Spinal cord (tissue), 10 donors: ENCODE results near the gene MSMO1. TPM values are rescaled to one million over a fixed set of nuclear protein-coding genes. Genes with fewer than 3 reads are reported as not detected.

Experiments
- DNase-seq, 6 donors: peaks; one replicate each; pipeline versions ENCODE4 v3.0.0 to v3.0.0-alpha.2; 2013 to 2015; ENCODE audit warnings: low spot score in 6 of 6, low read depth in 4 of 6
- H3K27ac ChIP-seq: one replicate; pipeline ENCODE4 v1.5.1; 2013; ENCODE audit warnings: low read depth, low read length, control low read depth
- H3K27me3 ChIP-seq: one replicate; pipeline ENCODE4 v1.6.1; 2013; ENCODE audit warnings: low read length; ENCODE audit not compliant: control insufficient read depth, insufficient read depth
- H3K36me3 ChIP-seq: one replicate; pipeline ENCODE4 v1.6.1; 2013; ENCODE audit warnings: low read length; ENCODE audit not compliant: control insufficient read depth, insufficient read depth
- H3K4me1 ChIP-seq: one replicate; pipeline ENCODE4 v1.6.1; 2013; ENCODE audit warnings: low read length; ENCODE audit not compliant: control insufficient read depth, insufficient read depth
- H3K4me3 ChIP-seq: one replicate; pipeline ENCODE4 v1.5.1; 2013; ENCODE audit warnings: low read depth, low read length, control low read depth
- H3K9me3 ChIP-seq: one replicate; pipeline ENCODE4 v1.6.1; 2013; ENCODE audit warnings: low read length; ENCODE audit not compliant: control insufficient read depth, insufficient read depth
- WGBS: methylation state at CpG from one replicate; pipeline ENCODE4 v1.1.5; 2013; ENCODE audit warnings: missing lambda C conversion rate; ENCODE audit not compliant: insufficient coverage; 5-methylcytosine and 5-hydroxymethylcytosine counted together
- polyA plus RNA-seq, 2 donors: library from polyadenylated mRNA; unstranded; fragments of 120-200 nt; gene quantifications; one replicate each; pipeline ENCODE4 v1.2.1, GENCODE V29; 2013; ENCODE audit not compliant: insufficient read length in 2 of 2
- small RNA-seq: library from RNA; depleted of rRNA; stranded (forward); fragments of <200 nt; gene quantifications from one replicate; pipeline ENCODE3, GENCODE V24; 2014; ENCODE audit warnings: low replicate concordance
- total RNA-seq, 2 donors: library from RNA; depleted of rRNA in 1 of 2; stranded (reverse); fragments of 120-200 nt in 1 of 2; fragments of >200 nt in 1 of 2; gene quantifications; one replicate each; pipeline versions ENCODE4 v1.2.3 to v1.2.4, GENCODE V29; 2013 to 2014
- donor health status: healthy.

MSMO1 gene
- total and polyA plus RNA-seq, 4 donors = 129 to 500 (median 184) TPM

DNA sequence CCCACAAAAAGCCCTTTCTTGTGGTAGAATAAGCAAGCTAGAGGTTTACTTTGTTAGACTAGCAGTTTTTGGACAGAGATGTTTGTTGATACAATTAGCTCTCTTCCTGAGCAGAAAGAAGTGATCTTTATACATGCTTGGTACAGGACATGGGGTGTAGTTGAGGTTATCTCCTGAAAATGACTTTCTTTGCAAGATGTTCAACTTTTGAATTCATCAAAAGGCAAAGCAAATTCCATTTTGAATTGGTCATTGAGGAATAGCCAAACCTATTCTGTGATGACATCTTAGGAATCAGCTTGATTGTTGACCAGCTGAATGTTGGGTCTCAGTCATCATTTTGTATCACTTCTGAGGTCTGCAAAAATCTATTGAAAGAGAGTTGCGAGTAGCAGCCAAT is 55.2 kb downstream of the MSMO1 start:
- Histone ChIP-seq H3K27ac (no peak overlapping the region), H3K4me3 (no peak overlapping the region), H3K27me3 (no peaks in the 10 kb centered on the region), H3K9me3 (no peaks in the 10 kb centered on the region), H3K36me3 (no peaks in the 10 kb centered on the region), H3K4me1 (peaks cover 3% of the 10 kb centered on the region)
- WGBS = 100% methylated on average over 1 of the region's 1 CpG
- no peak for DNase-seq

DNA sequence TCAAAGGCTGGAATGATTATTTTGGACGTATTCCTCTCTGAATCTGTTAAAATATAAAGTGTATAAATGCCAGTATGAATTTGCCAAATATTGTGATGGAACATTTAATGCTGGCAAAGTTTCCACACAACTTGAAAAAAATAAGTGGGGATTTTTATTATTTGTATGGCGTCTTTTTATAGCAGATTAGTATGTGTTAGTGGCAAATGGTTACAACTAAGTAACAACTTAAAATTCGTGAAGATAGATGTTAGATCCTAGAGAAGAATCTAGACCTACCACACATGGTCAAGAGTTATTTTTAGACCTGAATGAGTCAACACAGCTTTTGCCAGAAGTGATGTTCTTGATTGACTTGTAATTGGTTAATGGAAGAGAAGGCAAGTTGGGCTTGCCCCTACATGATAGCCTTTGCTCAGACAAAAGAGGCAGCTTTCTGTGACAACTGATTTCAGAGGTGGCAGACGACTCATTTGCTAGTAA is 56.2 kb downstream of the MSMO1 start:
- Histone ChIP-seq H3K4me3 (no peak overlapping the region), H3K36me3 (no peaks in the 10 kb centered on the region), H3K27ac (peak overlapping the region; percentile 3), H3K4me1 (peaks cover 3% of the 10 kb centered on the region), H3K9me3 (no peaks in the 10 kb centered on the region), H3K27me3 (no peaks in the 10 kb centered on the region)
- 88% methylated on average over 1 of the region's 4 CpGs for WGBS
- DNase-seq = no peak

DNA sequence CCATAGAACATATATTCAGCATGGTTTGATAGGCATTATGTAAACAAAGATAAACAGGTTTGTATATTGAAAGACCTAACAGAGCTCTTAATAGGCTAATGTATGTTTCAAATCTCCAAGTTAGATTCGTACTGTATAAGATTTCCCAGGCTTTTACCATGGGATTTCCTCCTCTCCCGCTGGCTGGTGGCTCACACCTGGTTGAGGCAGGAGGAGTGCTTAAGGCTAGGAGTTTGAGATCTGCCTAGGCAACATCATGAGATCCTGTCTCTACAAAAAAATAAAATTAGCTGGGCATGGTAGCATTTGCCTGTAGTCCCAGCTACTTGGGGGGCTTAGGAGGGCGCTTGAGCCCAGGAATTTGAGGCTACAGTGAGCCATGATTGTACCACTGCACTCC is 56.7 kb downstream of the MSMO1 start:
- no peak for DNase-seq
- H3K4me1 ChIP-seq = peaks cover 3% of the 10 kb centered on the region
- WGBS = 100% methylated on average over 1 of the region's 3 CpGs
- no peak overlapping the region for H3K4me3 ChIP-seq
- H3K27me3 ChIP-seq = no peaks in the 10 kb centered on the region
- H3K36me3 ChIP-seq = no peaks in the 10 kb centered on the region
- H3K27ac ChIP-seq = peak overlapping the region; percentile 3
- H3K9me3 ChIP-seq = no peaks in the 10 kb centered on the region

DNA sequence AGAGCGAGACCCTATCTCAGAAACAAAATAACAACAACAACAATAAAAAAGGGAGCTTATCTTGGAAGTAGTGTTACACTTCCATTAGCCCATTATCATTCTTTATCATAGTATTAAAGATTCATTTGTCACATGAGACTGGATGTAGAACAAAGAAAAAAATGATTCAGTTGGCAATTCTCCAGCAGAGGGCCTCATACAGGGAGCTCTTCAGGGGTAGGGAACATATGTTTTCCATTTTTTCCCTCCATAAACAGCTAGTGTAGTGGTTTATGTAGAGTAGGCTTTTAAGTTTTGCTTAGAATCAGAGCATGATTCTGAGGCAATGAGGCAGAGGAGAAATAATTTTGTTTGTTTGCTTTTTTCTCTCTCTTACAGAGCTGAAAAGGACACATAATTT is 57.1 kb downstream of the MSMO1 start:
- no peak overlapping the region for H3K27ac ChIP-seq
- peak in 2 of 6 donors; percentile 68 to 76 for DNase-seq
- no CpG with 5 or more reads among the region's 1 CpG for WGBS

DNA sequence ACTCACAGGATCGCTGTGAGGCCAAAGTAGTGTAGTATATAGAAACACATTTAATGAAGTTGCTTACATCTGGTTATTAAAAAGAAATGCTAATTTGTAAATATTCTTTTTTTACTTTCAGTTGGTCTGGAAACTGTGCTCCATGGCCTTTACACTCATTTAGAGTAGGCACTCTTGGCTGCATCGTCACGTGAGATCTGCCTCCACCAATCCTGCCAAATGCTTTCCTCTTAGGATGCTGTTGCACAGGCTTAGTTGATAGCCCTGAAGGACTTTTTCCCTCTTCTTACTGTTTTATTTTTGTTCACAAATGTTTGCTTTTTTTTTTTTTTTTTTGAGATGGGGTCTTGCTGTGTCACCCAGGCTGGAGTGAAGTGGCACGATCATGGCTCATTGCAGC is 57.7 kb downstream of the MSMO1 start:
- Histone ChIP-seq H3K9me3 (no peaks in the 10 kb centered on the region), H3K27ac (no peak overlapping the region)
- DNase-seq = no peak

More for the DNA sequence above, 57.1 kb downstream of the MSMO1 start:
- H3K36me3 ChIP-seq = no peaks in the 10 kb centered on the region
- no peak overlapping the region for H3K4me3 ChIP-seq
- no peaks in the 10 kb centered on the region for H3K27me3 ChIP-seq
- peaks cover 3% of the 10 kb centered on the region for H3K4me1 ChIP-seq
- no peaks in the 10 kb centered on the region for H3K9me3 ChIP-seq

DNA sequence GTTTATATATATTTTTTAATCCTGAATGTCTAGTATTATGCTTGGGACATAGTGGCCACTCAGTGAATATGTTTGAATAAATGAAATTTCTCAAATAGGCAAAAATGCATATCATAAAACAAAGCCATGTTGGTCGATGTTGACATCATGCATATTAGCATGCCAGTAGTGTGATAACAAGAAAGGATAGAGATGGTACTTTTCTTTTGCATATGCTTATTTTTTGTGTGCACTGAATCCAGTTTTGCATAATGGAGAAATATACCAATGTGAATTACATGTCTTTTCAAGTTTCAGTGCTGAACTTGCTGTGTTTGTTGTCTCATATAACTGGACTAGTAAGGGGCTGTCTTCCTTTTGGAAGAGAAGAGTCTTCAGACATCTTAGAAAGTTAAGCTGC is 58.9 kb downstream of the MSMO1 start:
- DNase-seq = no peak
- Histone ChIP-seq H3K27ac (no peak overlapping the region), H3K9me3 (no peaks in the 10 kb centered on the region), H3K4me1 (peaks cover 3% of the 10 kb centered on the region), H3K4me3 (no peak overlapping the region), H3K36me3 (no peaks in the 10 kb centered on the region), H3K27me3 (no peaks in the 10 kb centered on the region)
- WGBS = no CpG with 5 or more reads among the region's 1 CpG

More for the DNA sequence above, 57.7 kb downstream of the MSMO1 start:
- Histone ChIP-seq H3K36me3 (no peaks in the 10 kb centered on the region), H3K27me3 (no peaks in the 10 kb centered on the region), H3K4me1 (peaks cover 3% of the 10 kb centered on the region), H3K4me3 (no peak overlapping the region)
- 45% methylated on average over 2 of the region's 4 CpGs for WGBS

DNA sequence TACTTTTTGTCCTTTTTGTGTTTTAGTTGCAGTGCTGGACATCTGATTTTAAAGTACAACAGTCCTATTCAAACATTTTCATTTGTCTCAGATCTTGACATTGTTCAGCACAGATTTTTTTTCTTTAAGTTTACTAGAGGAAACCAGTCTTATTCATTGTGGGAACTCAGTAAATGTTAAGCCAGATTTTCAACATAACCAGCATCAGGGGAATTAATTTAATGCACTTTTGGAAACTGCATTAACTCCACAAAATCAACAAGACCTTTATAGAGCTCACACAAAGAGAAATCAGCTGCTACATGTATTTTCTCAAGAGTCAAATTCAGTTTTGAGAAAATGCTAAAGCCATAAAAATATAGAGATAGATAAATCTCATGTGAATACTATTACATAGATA is 61.3 kb downstream of the MSMO1 start:
- Histone ChIP-seq H3K27me3 (no peaks in the 10 kb centered on the region), H3K4me1 (peaks cover 3% of the 10 kb centered on the region), H3K9me3 (no peaks in the 10 kb centered on the region), H3K4me3 (no peak overlapping the region), H3K27ac (no peak overlapping the region), H3K36me3 (no peaks in the 10 kb centered on the region)
- no peak for DNase-seq

Small RNAs within 50 kb of the gene (small RNA-seq; reads per million reads assigned to genes)
- gene MIR578 = 0.28 reads per million, percentile 24 among the genes with 10 or more reads in this experiment

Other genes with a start within 250 kb of the MSMO1 start
- gene TMEM192, start 214.8 kb upstream of the MSMO1 start, total RNA-seq = 10 to 100 TPM; 17.9 to 18.3 TPM
- gene TMEM192, start 214.8 kb upstream of the MSMO1 start, polyA plus RNA-seq = 10 to 100 TPM; 19.9 to 20.6 TPM
- gene KLHL2, start 120.1 kb upstream of the MSMO1 start, total RNA-seq = 10 to 100 TPM; 17.2 to 27.7 TPM
- 10 to 100 TPM; 28.0 to 34.6 TPM for gene KLHL2, start 120.1 kb upstream of the MSMO1 start, polyA plus RNA-seq
- gene CPE, start 51.3 kb downstream of the MSMO1 start, total RNA-seq = 100 to 1,000 TPM; 500 to 592 TPM
- 100 to 1,000 TPM; 580 to 629 TPM for gene CPE, start 51.3 kb downstream of the MSMO1 start, polyA plus RNA-seq